Activated T-cell treated with anti-CD3 and anti-CD28 coated beads, Interleukin-2, amount 50 U/mL, for 72 hours (primary cell): Measurements from ENCODE around the gene FMNL2. TPM values are rescaled to one million over a fixed set of nuclear protein-coding genes. Genes with fewer than 3 reads are reported as not detected.

Experiments used
- ATAC-seq, 2 donors: fragments of 150-1000 bp; cut with Tn5 transposase; replicated peaks in 1 of 2; 2 replicates each; pipeline ENCODE4 v1.10.0; 2021; ENCODE audit warnings: moderate library complexity in 2 of 2, mild to moderate bottlenecking in 1 of 2
- DNase-seq, 2 donors: peaks; one replicate each; pipeline ENCODE4 v3.0.0; 2021 to 2022; ENCODE audit warnings: mixed read lengths in 1 of 2
- H3K27ac Mint-ChIP-seq: one replicate; pipeline ENCODE4 v1.8.0; 2022; ENCODE audit warnings: mild to moderate bottlenecking, moderate library complexity, mixed read lengths
- H3K27me3 Mint-ChIP-seq: one replicate; pipeline ENCODE4 v1.8.0; 2022; ENCODE audit warnings: low read depth, mixed read lengths
- H3K36me3 Mint-ChIP-seq, 2 donors: one replicate each; pipeline ENCODE4 v1.8.0; 2022; ENCODE audit warnings: mixed read lengths in 2 of 2, mild to moderate bottlenecking in 1 of 2; ENCODE audit not compliant: insufficient read depth in 2 of 2
- H3K4me1 Mint-ChIP-seq: one replicate; pipeline ENCODE4 v1.8.0; 2022; ENCODE audit warnings: low read depth, mixed read lengths
- H3K4me3 Mint-ChIP-seq, 2 donors: one replicate each; pipeline ENCODE4 v1.8.0; 2022; ENCODE audit warnings: mild to moderate bottlenecking in 2 of 2, mixed read lengths in 2 of 2, moderate library complexity in 2 of 2
- H3K9me3 Mint-ChIP-seq, 2 donors: one replicate each; pipeline ENCODE4 v1.8.0; 2022; ENCODE audit warnings: mixed read lengths in 2 of 2
- total RNA-seq, 2 donors: library from RNA; stranded (reverse); gene quantifications; one replicate each; pipeline ENCODE4 v1.2.3, GENCODE V29; 2022

The FMNL2 gene
- total RNA-seq, 2 donors from 2014 or later = 3.5 to 4.7 TPM

DNA sequence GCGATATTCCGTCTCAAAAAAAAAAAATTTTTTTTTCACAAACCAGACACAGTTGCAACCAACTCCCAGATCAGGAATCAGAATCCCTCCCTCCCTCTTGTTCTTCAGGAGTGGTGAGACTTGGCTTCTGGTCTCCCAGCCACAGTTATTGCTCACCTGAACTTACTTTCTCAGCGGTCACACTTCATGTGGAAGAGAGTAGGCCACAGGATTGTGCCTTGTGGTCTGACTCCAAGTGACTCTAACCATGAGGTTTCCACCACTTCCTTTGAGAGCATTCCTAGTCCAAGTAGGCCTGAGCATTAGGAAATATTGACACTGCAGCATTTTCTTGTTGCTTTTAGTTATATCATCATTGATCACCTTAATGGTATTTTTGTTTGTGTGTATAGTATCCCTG is 12.1 kb downstream of the FMNL2 start:
- ATAC-seq (no peak), DNase-seq (no peak)
- H3K9me3 Mint-ChIP-seq = no peaks in the 10 kb centered on the region
- no peaks in the 10 kb centered on the region for H3K27me3 Mint-ChIP-seq
- peaks cover 0 to 3% of the 10 kb centered on the region in 2 donors for H3K36me3 Mint-ChIP-seq
- no peaks in the 10 kb centered on the region for H3K4me1 Mint-ChIP-seq
- H3K27ac Mint-ChIP-seq = no peak overlapping the region
- no peak overlapping the region for H3K4me3 Mint-ChIP-seq

DNA sequence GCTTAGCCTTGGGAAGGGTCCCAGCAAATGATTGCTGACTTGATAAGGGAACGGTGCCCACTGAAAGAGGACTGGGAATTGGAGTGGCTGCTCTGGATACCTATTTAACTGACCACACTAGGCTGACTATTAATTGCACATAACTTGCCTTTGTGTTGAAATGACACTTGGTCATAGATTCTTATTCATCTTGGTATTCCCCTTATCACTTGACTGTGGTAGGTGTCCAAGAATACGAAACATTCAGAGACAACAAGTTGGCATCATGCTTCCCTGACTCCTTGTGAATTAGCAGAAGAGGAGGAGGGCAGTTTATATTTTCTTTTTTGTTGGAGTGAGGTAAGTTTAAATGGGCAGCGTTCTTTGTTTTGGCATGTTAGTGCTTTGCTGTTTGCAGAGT is 13.4 kb downstream of the FMNL2 start:
- no peak overlapping the region for H3K4me3 Mint-ChIP-seq
- H3K9me3 Mint-ChIP-seq = no peaks in the 10 kb centered on the region
- H3K4me1 Mint-ChIP-seq = no peaks in the 10 kb centered on the region
- DNase-seq (no peak), ATAC-seq (no peak)
- peaks cover 0 to 3% of the 10 kb centered on the region in 2 donors for H3K36me3 Mint-ChIP-seq
- H3K27ac Mint-ChIP-seq = no peak overlapping the region
- no peaks in the 10 kb centered on the region for H3K27me3 Mint-ChIP-seq

DNA sequence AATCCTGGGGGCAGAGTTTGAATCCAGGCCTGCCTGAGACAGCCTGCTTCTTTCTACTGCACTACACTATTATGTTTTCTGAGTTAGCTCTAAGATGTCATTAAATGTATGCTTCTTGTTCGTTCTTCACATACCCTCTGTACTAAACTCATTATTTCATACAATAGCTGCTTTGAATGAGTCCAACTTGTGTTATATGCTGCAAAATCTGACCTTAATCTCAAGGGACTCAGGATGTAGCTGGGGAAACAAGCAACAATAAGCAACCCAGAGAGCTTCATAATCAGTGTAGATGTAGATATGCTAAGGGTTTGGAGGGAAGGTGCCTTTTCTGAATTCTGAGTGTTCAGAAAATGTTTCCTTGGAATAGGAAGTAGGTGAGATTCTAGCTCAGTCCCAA is 14.4 kb downstream of the FMNL2 start:
- Mint-ChIP-seq H3K27ac (no peak overlapping the region), H3K4me3 (no peak overlapping the region), H3K36me3 (peaks cover 0 to 3% of the 10 kb centered on the region in 2 donors), H3K27me3 (no peaks in the 10 kb centered on the region), H3K9me3 (no peaks in the 10 kb centered on the region), H3K4me1 (no peaks in the 10 kb centered on the region)
- DNase-seq = no peak
- no peak for ATAC-seq

DNA sequence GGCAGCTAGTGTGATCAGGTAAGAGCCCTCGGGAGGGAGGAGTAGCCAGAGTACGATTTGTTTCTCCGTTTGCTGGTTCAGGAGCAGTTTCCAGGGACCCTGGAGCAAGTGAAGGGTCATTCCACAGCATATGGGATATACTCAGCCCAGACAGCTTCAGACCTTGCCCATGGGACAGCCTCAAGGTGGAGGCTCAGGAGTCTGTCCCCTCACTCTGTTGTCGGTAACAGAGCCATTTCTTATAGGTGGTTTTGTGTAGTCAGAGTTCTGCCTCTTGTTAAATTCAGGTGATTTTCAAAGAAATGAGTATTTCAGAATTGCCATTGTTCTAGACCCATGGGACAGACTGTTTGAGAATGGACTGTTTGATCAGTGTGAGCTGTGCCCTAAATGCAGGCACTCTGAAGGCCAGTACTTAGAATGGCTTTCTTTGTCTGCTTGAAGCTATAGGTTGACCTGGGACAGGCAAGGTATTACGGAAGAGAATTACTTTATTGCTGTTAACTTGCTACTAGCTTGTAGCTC is 15.2 kb downstream of the FMNL2 start:
- no peaks in the 10 kb centered on the region for H3K9me3 Mint-ChIP-seq
- DNase-seq (no peak), ATAC-seq (no peak)
- H3K4me1 Mint-ChIP-seq = no peaks in the 10 kb centered on the region
- H3K27ac Mint-ChIP-seq = no peak overlapping the region
- H3K4me3 Mint-ChIP-seq = no peak overlapping the region
- peaks cover 0 to 3% of the 10 kb centered on the region in 2 donors for H3K36me3 Mint-ChIP-seq
- H3K27me3 Mint-ChIP-seq = no peaks in the 10 kb centered on the region

GRCh38 chr2:152352616-152353015 is 17.6 kb downstream of the FMNL2 start:
- H3K36me3 Mint-ChIP-seq = peaks cover 0 to 3% of the 10 kb centered on the region in 2 donors
- no peaks in the 10 kb centered on the region for H3K27me3 Mint-ChIP-seq
- no peaks in the 10 kb centered on the region for H3K9me3 Mint-ChIP-seq
- ATAC-seq (no peak), DNase-seq (no peak)
- H3K4me1 Mint-ChIP-seq = no peaks in the 10 kb centered on the region
- no peak overlapping the region for H3K4me3 Mint-ChIP-seq
- H3K27ac Mint-ChIP-seq = no peak overlapping the region

DNA sequence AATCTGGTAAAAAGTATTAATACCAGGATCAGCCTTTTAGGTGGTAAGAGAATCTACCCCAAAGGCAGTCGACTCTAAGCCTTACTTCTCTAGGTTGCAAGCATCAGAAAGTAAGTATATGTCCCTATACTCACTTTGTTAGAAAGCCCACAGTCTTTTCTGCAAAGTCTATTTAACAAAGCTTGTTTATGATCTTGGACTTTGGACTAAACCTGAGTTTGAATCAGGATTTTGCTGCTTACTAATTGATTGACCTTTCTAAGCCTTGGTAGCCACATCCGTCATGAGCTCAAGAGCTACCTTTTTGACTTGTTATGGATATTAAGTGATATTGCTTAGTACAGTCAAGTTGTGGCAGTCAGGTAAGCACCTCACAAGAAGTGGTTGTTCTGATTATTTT is 18.4 kb downstream of the FMNL2 start:
- peaks cover 0 to 3% of the 10 kb centered on the region in 2 donors for H3K36me3 Mint-ChIP-seq
- no peak overlapping the region for H3K27ac Mint-ChIP-seq
- H3K27me3 Mint-ChIP-seq = no peaks in the 10 kb centered on the region
- H3K4me1 Mint-ChIP-seq = no peaks in the 10 kb centered on the region
- no peaks in the 10 kb centered on the region for H3K9me3 Mint-ChIP-seq
- ATAC-seq (no peak), DNase-seq (no peak)
- no peak overlapping the region for H3K4me3 Mint-ChIP-seq

- DNase-seq (no peak), ATAC-seq (no peak)
- Mint-ChIP-seq H3K4me1 (no peaks in the 10 kb centered on the region), H3K36me3 (peaks cover 0 to 3% of the 10 kb centered on the region in 2 donors), H3K9me3 (no peaks in the 10 kb centered on the region), H3K27ac (no peak overlapping the region), H3K4me3 (no peak overlapping the region), H3K27me3 (no peaks in the 10 kb centered on the region)
Measured at GRCh38 chr2:152354069-152354755, 19.2 kb downstream of the FMNL2 start.

DNA sequence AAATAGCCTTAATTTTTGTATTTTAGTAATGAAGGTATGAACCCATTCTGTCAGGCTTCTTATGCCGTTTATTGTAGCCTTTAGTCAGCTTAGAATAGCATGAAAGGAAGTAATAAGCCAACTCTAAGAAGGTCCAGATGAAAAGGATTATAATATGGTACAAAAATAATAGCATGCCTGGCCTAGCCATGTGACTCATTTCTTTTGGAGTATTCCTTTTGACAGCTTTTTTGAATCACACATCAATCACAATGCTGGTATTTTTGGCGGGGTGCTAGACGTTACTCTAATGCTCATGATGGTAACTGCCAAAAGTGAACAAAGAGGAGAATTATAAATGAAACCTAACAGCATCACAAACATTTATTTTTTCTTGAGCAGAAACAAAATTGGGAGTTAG is 19.9 kb downstream of the FMNL2 start:
- Mint-ChIP-seq H3K27me3 (no peaks in the 10 kb centered on the region), H3K4me3 (no peak overlapping the region)

DNA sequence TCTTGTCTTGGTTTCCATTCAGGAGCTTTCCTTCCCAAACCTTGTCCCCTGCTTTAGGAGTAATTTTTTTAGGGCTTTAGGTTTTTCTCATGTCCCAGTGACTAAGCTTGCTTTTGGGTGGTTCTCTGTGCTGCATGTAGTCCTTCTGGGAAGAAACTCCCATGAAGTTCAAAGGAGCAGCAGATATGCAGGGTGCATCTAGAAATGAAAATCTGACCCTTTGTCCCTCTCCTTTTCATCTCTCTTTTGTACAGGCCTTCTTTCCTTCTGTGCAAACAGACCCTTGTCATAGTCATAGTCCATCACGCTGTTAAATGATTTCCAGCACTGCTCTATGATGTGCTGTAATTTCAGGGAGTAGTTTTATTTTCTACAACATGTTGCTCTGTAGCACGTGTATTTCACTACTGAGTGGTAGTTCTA is 20.4 kb downstream of the FMNL2 start:
- Mint-ChIP-seq H3K4me3 (no peak overlapping the region), H3K4me1 (no peaks in the 10 kb centered on the region), H3K27me3 (no peaks in the 10 kb centered on the region), H3K27ac (no peak overlapping the region), H3K36me3 (peaks cover 0 to 3% of the 10 kb centered on the region in 2 donors), H3K9me3 (no peaks in the 10 kb centered on the region)
- ATAC-seq (no peak), DNase-seq (no peak)

More for the DNA sequence above, 19.9 kb downstream of the FMNL2 start:
- no peak overlapping the region for H3K27ac Mint-ChIP-seq
- ATAC-seq = no peak
- H3K4me1 Mint-ChIP-seq = no peaks in the 10 kb centered on the region
- H3K36me3 Mint-ChIP-seq = peaks cover 0 to 3% of the 10 kb centered on the region in 2 donors
- H3K9me3 Mint-ChIP-seq = no peaks in the 10 kb centered on the region
- no peak for DNase-seq

GRCh38 chr2:152359573-152360363 is 24.8 kb downstream of the FMNL2 start:
- Mint-ChIP-seq H3K27me3 (peaks cover 4% of the 10 kb centered on the region), H3K9me3 (no peaks in the 10 kb centered on the region), H3K4me1 (no peaks in the 10 kb centered on the region), H3K36me3 (no peaks in the 10 kb centered on the region), H3K27ac (no peak overlapping the region), H3K4me3 (no peak overlapping the region)
- DNase-seq (no peak), ATAC-seq (no peak)

- H3K27me3 Mint-ChIP-seq = peaks cover 10% of the 10 kb centered on the region
- no peak for DNase-seq
Measured at GRCh38 chr2:152363936-152364335, 29.0 kb downstream of the FMNL2 start.

GRCh38 chr2:152367547-152368390 is 32.8 kb downstream of the FMNL2 start:
- H3K27ac Mint-ChIP-seq = no peak overlapping the region
- no peaks in the 10 kb centered on the region for H3K36me3 Mint-ChIP-seq
- no peak for ATAC-seq
- H3K9me3 Mint-ChIP-seq = no peaks in the 10 kb centered on the region
- no peaks in the 10 kb centered on the region for H3K4me1 Mint-ChIP-seq
- H3K27me3 Mint-ChIP-seq = peaks cover 10% of the 10 kb centered on the region
- no peak for DNase-seq
- no peak overlapping the region for H3K4me3 Mint-ChIP-seq

More at GRCh38 chr2:152363936-152364335, 29.0 kb downstream of the FMNL2 start:
- Mint-ChIP-seq H3K4me3 (no peak overlapping the region), H3K36me3 (no peaks in the 10 kb centered on the region), H3K4me1 (no peaks in the 10 kb centered on the region), H3K9me3 (no peaks in the 10 kb centered on the region), H3K27ac (no peak overlapping the region)
- no peak for ATAC-seq
